ENCODE results near the gene MYD88.
"Not testable (repeated sequence)": the region's sequence is repeated elsewhere in the genome, so short reads cannot be mapped to it uniquely, and the experiment has no call there.

Gene MYD88

GRCh38 chr3:38142959-38143358 lies 4.5 kb downstream of the MYD88 start:
- DNase-seq (ENCODE audit: low read depth in 2 of 2): no peak

GRCh38 chr3:38143511-38143910 lies 5.0 kb downstream of the MYD88 start:
- DNase-seq (ENCODE audit: low read depth in 2 of 2): no peak

- no peak for DNase-seq (ENCODE audit: low read depth in 2 of 2)
These were observed 8.0 kb downstream of the MYD88 start for GRCh38 chr3:38146504-38146903.

GRCh38 chr3:38147421-38147820 lies 9.0 kb downstream of the MYD88 start:
- no peak for DNase-seq (ENCODE audit: low read depth in 2 of 2)

GRCh38 chr3:38148311-38148882 lies 9.9 kb downstream of the MYD88 start:
- DNase-seq (ENCODE audit: low read depth in 2 of 2): no peak

- no peak for DNase-seq (ENCODE audit: low read depth in 2 of 2)
These were observed 11.2 kb downstream of the MYD88 start for GRCh38 chr3:38149708-38150107.

DNA sequence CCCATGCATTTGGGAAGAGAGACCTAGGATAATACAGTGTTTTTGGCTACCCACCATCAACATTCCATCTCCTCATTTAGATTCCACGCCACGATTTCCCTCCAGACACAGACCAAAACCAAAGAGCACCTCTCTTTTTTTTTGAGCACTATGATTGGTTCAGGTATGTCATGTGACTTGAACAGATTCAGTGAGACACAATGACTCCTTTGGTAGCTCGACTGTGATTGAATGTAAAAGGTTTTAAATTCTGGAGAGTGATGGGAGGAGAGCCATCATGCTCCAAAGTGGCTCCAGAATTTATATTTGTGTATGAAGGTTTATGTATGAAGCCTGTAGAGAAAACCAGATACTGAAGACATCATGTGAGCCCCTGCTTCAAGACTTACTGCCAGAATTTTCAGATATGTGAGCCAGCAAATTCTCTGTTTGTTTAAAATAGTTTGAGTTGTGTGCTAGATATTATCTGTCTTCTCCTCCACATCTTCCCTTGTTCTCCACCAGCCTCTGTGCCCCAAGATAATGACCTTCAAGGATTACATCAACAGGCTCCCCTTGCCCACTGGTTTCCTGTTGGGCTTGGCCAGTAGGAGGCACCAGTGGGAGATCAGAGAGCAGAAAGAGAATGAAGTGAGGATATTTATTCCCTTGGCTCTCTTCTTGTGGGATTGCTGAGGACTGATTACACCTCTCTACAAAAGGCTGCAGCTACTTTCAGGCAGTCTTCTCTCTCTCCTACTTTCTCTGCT lies 12.5 kb downstream of the MYD88 start:
- DNase-seq (ENCODE audit: low read depth in 2 of 2): no peak

DNA sequence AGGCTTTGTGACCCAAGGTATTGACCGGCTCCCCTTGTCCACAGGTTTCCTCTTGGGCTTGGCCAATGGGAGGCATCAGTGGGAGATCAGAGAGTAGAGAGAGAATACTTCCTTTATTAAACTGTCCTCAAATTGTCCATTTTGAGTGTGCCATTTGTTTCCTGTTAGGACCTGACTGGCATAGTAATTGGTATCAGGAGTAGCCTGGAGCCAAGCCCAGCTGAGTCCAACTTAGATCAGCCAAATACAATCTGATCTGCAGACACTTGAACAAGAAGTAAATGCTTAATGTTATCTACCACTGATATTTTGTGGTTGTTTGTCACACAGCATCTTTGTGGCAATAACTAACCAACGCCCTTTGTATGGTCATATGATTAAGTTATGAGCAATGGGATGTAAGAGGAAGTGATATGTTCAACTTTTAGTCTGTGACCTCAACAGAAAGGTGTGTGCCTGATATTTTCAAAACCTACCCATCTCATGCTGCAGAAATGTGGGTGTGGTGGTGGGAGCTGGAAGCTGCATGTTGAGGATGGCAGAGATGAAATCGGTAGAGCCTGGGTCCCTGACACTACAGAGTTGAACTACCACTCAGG lies 13.3 kb downstream of the MYD88 start:
- no peak for DNase-seq (ENCODE audit: low read depth in 2 of 2)

GRCh38 chr3:38152609-38153008 lies 14.1 kb downstream of the MYD88 start:
- DNase-seq (ENCODE audit: low read depth in 2 of 2): no peak

DNA sequence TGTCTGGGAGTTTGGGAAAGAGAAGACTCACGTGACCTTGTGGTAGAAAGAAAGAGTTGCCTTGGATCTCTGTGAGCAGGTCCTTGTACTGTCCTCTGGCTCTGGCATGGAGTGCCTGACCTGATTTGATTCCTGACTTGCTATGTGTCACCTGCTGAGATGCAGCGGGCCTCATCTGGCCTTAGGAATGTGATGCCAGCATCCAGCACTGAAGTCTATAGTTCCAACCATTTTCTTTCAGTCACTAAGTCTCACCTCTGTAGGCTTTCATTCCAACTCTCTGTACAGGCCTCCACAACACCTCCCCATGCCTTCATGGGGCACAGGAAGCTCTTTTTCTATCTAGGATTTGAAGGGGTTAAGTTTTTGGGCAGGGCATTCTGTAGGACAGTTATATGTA lies 14.8 kb downstream of the MYD88 start:
- DNase-seq (ENCODE audit: low read depth in 2 of 2): no peak

- DNase-seq (ENCODE audit: low read depth in 2 of 2): no peak
These were observed 15.6 kb downstream of the MYD88 start for GRCh38 chr3:38154033-38154494.

DNA sequence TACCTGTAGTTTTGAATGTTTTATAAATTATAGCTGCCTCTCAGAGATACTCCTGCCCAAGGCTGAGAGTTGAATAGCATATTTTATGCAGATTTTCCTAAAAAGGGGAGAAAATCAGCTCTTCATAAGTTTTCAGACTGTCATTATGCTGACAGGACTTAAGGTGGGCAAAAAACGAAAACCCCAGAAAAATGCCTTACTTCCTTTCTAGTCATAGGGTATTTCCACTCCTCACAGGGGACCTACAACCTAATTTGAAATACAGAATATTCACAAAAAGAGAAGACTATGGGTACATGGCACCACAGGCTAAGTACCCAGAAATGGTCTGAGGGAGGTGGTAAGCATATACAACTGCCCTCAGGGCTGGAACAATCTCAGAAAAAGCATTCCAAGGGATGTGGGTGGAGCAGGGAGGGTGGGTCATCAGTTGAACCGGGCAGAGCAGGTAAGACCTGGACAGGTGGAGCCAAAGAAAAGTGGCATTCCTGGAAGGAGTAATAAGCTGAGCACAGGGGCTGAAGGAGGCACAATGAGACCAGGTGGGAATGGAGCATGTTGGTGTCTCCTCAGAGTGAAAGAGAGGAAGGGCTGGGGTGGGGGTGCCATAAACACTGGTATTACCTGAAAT lies 16.3 kb downstream of the MYD88 start:
- DNase-seq (ENCODE audit: low read depth in 2 of 2): no peak

DNA sequence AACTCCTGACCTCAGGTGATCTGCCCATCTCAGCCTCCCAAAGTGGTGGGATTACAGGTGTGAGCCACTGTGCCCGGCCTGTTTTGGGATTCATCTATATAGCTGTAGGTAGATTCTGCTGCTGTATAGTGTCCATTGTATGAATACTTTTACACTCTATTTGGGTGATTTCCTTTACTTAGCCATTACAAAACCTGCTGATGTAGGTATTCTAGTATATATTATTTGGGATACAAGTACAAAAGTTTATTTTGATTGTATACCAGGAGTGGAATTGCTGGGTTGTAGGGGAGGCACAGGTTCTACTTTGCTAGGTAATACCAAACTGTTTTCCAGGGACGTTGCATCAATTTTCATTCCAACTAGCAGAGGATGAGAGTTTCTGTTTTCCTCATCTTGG lies 17.4 kb downstream of the MYD88 start:
- no peak for DNase-seq (ENCODE audit: low read depth in 2 of 2)

- DNase-seq (ENCODE audit: low read depth in 2 of 2): no peak
These were observed 18.7 kb downstream of the MYD88 start for GRCh38 chr3:38157117-38157516.

- no peak for DNase-seq (ENCODE audit: low read depth in 2 of 2)
These were observed 19.1 kb downstream of the MYD88 start for GRCh38 chr3:38157595-38157994.

- no peak for DNase-seq (ENCODE audit: low read depth in 2 of 2)
These were observed 20.0 kb downstream of the MYD88 start for GRCh38 chr3:38158472-38158871.

DNA sequence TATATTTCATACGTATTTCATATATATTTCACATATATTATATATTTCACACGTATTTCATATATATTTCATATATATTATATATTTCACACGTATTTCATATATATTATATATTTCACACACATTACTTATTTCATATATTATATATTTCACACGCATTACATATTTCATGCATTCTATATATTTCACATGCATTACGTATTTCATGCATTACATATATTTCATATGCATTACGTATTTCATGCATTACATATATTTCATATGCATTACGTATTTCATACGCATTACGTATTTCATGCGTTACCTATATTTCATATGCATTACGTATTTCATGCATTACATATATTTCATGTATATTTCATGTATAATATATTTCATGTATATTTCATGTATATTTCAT lies 22.2 kb downstream of the MYD88 start:
- not testable (repeated sequence) for DNase-seq (ENCODE audit: low read depth in 2 of 2)

GRCh38 chr3:38163117-38163840 lies 24.8 kb downstream of the MYD88 start:
- no peak for DNase-seq (ENCODE audit: low read depth in 2 of 2)

DNA sequence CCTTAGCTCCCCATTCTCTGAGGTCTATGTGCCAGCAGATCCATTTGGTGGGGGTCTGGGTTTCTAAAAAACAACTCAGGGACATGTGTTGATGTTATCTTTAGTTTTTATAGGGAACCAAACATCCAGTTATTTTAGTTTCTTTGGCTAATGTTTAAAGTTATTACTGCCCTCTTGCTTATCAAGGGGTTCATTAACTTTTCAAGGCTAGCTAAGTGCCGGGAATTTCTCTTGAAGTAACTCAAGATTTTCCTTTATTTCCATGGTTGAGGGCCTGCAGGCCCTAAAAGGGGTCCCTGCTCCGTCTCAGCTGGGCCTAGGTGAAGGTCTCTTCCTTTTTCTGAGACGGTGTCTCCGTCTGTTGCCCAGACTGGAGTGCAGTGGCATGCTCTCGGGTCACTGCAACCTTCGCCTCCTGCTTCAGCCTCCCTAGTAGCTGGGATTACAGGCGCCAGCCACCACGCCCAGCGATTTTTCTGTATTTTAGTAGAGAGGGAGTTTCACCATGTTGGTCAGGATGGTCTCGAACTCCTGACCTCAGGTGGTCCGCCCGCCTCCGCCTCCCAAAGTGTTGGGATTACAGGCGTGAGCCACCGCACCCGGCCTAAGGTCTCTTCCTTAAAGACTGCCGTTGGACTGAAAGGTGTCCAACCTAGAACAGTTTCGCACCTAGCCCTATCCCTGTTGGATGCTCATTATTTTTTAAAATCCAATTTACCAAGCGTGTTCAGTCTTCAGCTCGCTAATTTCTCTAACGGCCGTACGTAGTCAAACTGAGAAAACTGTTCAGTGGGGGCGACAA lies 25.6 kb downstream of the MYD88 start:
- DNase-seq (ENCODE audit: low read depth in 2 of 2): no peak

GRCh38 chr3:38164643-38164951 lies 26.1 kb downstream of the MYD88 start:
- DNase-seq (ENCODE audit: low read depth in 2 of 2): no peak

DNA sequence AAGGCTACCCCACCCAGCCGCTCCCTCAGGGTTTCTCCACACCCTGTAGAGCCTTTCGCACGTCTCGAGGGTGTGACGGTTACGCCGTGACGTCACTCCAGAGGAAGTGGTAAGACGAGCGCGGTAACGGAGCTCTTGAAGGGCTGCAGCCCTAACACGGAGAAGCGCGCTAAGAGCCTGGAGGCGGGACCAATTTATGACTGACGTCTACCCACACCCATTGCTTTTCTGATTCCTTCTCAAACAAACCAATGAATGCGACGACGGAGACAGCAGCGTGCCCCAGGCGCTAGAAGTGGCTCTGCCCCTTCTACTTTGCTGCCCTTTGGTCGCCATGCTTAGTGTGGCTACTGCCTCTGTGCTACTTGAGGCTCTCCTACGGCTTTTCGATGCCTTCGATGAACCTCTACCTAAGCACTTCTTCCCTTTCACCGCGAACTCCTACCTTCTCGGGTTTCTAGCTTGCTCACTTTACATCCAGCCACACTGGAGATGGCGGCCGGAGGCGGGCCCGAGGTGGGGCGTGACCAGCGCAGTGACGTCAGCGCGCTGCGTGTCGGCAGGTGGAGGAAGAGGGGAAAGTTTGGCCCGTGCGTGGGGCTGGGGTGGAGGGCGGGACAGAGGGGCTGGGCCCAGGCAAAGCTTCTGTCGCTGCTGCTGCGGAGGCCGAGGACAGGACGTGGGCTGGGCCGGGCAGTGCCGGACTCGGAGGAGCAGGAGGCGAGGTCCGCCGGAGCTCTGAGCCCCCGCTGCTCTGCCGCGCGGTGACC lies 26.7 kb downstream of the MYD88 start, which contains the start of gene OXSR1:
TSS of gene OXSR1 (plus strand) at position 586 of the 770 bp plus-strand sequence. CDS start 340 bp downstream, outside the sequence.
- peak; percentile 93 to 94 for DNase-seq (ENCODE audit: low read depth in 2 of 2)

Measured in stimulated activated CD8-positive, alpha-beta memory T cell treated with anti-CD3 and anti-CD28 coated beads, Interleukin-15, amount 100 ng/mL, for 48 hours (primary cell).